MM.1S (cell line): ENCODE measurements around the gene CDIPT.

ENCODE experiments used
- DNase-seq: peaks from one replicate; pipeline ENCODE4 v3.0.0-alpha.2; 2015
- H2AFZ ChIP-seq: fragments of 300-600 bp; sonication (generic); 2 replicates; pipeline ENCODE4 v1.6.0; 2016; ENCODE audit warnings: antibody characterized with exemption, low read length
- H3F3A ChIP-seq: fragments of 300-600 bp; sonication (generic); 2 replicates; pipeline ENCODE4 v1.6.1; 2016; ENCODE audit warnings: mild to moderate bottlenecking, antibody characterized with exemption, low read length, moderate library complexity, mixed read lengths; ENCODE audit not compliant: insufficient read depth
- H3K27ac ChIP-seq: fragments of 300-600 bp; sonication (generic); 2 replicates; pipeline ENCODE4 v1.5.1; 2016; ENCODE audit warnings: mild to moderate bottlenecking, low read length
- H3K27me3 ChIP-seq: fragments of 300-600 bp; sonication (generic); replicated peaks from 2 replicates; pipeline ENCODE4 v1.6.0; 2016; ENCODE audit warnings: low read length; ENCODE audit not compliant: insufficient read depth
- H3K36me3 ChIP-seq: fragments of 300-600 bp; sonication (generic); replicated peaks from 2 replicates; pipeline ENCODE4 v1.6.1; 2016; ENCODE audit warnings: mild to moderate bottlenecking, low read length, mixed read lengths; ENCODE audit not compliant: insufficient read depth
- H3K4me1 ChIP-seq: fragments of 300-600 bp; sonication (generic); 2 replicates; pipeline ENCODE4 v1.6.1; 2016; ENCODE audit warnings: low read length, mixed read lengths
- H3K4me2 ChIP-seq: fragments of 300-600 bp; sonication (generic); 2 replicates; pipeline ENCODE4 v1.6.0; 2016; ENCODE audit warnings: low read depth, low read length
- H3K4me3 ChIP-seq: fragments of 300-600 bp; sonication (generic); 2 replicates; pipeline ENCODE4 v1.5.1; 2016; ENCODE audit warnings: low read length, mixed read lengths
- H3K79me2 ChIP-seq: fragments of 300-600 bp; sonication (generic); 2 replicates; pipeline ENCODE4 v1.6.1; 2016; ENCODE audit warnings: mixed run types, low read length, mixed read lengths
- H3K9ac ChIP-seq: fragments of 300-600 bp; sonication (generic); 2 replicates; pipeline ENCODE4 v1.6.1; 2016; ENCODE audit warnings: low read length, mixed read lengths
- H3K9me2 ChIP-seq: fragments of 300-600 bp; sonication (generic); replicated peaks from 2 replicates; pipeline ENCODE4 v1.6.1; 2016; ENCODE audit warnings: mild to moderate bottlenecking, low read length, mixed read lengths; ENCODE audit not compliant: insufficient read depth
- H3K9me3 ChIP-seq: fragments of 300-600 bp; sonication (generic); replicated peaks from 2 replicates; pipeline ENCODE4 v1.6.1; 2016; ENCODE audit warnings: mild to moderate bottlenecking, low read length, mixed read lengths; ENCODE audit not compliant: insufficient read depth
- H4K20me1 ChIP-seq: fragments of 300-600 bp; sonication (generic); 2 replicates; pipeline ENCODE4 v1.6.1; 2016; ENCODE audit warnings: mild to moderate bottlenecking, low read length, moderate library complexity, mixed read lengths; ENCODE audit not compliant: insufficient read depth
- EZH2 ChIP-seq: fragments of 300-600 bp; sonication (generic); optimal IDR thresholded peaks from 2 replicates; pipeline ENCODE3; 2017; ENCODE audit warnings: low read depth, mild to moderate bottlenecking, antibody characterized with exemption, low read length, mixed read lengths
- EZH2phosphoT487 ChIP-seq: fragments of 300-600 bp; sonication (generic); IDR thresholded peaks from 2 replicates; pipeline ENCODE4 v1.6.1; 2018; ENCODE audit warnings: antibody characterized with exemption, low read length
- TF ChIP-seq, protein P1 (sequence below): fragments of 300-600 bp; sonication (generic); IDR thresholded peaks from 2 replicates; pipeline ENCODE4 v1.5.1; 2016; ENCODE audit warnings: antibody characterized with exemption, low read length, mixed read lengths

Gene CDIPT

DNA sequence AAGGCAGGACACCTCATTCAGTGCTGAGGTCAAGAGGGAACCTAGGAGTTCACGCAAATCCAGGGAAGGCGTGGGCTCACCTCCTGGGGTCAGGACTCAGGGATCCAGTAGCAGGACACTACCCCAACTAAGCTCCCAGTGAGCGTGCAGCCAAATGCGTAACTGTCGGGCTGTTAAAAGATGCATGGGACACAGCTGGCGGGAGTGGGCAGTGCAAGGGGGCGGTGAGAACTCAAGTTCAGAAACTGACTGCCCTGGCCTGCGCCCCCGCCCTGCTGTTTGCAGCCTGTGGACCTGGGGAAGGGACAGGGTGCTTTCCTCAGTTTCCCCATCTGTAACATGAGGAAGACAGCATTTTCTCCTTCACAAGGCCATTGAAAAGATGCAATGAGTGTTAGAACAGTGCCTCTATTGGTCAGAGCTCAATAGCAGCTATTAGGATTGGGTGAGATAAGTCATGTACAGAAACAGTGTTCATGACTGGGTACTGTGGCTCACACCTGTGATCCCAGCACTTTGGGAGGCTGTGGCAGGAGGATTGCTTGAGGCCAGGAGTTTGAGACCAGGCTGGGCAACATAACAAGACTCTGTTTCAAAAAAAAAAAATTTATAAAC, 20.2 kb downstream of the CDIPT start:
- no peaks in the 10 kb centered on the region for H3K36me3 ChIP-seq
- H4K20me1 ChIP-seq: no peaks in the 10 kb centered on the region

DNA sequence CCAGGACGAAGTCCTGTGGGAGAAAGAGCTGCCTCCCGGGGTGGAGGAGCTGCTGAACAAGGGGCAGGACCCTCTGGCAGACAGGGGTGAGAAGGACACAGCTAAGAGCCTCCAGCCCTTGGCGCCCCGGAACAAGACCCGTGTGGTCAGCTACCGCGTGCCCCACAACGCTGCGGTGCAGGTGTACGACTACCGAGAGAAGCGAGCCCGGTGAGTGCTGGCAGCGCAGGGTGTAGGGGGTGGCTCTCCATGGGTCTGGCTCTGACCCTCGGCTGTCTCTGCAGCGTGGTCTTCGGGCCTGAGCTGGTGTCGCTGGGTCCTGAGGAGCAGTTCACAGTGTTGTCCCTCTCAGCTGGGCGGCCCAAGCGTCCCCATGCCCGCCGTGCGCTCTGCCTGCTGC, 21.4 kb downstream of the CDIPT start:
- no peaks in the 10 kb centered on the region for H3K4me1 ChIP-seq
- H3K79me2 ChIP-seq: no peaks in the 10 kb centered on the region
- no peaks in the 10 kb centered on the region for H3K27me3 ChIP-seq
- H3K4me2 ChIP-seq: no peak overlapping the region
- no peaks in the 10 kb centered on the region for H3K9me3 ChIP-seq
- H3K9ac ChIP-seq: no peak overlapping the region
- no peak overlapping the region for H2AFZ ChIP-seq
- no peaks in the 10 kb centered on the region for H3F3A ChIP-seq
- H3K4me3 ChIP-seq: no peak overlapping the region
- no peaks in the 10 kb centered on the region for H4K20me1 ChIP-seq
- DNase-seq: no peak
- no peaks in the 10 kb centered on the region for H3K36me3 ChIP-seq
- H3K9me2 ChIP-seq: no peaks in the 10 kb centered on the region
- TF ChIP-seq EZH2phosphoT487 (no peak), EZH2 (no peak)
- TF ChIP-seq, protein P1, sequence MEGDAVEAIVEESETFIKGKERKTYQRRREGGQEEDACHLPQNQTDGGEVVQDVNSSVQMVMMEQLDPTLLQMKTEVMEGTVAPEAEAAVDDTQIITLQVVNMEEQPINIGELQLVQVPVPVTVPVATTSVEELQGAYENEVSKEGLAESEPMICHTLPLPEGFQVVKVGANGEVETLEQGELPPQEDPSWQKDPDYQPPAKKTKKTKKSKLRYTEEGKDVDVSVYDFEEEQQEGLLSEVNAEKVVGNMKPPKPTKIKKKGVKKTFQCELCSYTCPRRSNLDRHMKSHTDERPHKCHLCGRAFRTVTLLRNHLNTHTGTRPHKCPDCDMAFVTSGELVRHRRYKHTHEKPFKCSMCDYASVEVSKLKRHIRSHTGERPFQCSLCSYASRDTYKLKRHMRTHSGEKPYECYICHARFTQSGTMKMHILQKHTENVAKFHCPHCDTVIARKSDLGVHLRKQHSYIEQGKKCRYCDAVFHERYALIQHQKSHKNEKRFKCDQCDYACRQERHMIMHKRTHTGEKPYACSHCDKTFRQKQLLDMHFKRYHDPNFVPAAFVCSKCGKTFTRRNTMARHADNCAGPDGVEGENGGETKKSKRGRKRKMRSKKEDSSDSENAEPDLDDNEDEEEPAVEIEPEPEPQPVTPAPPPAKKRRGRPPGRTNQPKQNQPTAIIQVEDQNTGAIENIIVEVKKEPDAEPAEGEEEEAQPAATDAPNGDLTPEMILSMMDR: no peak
- H3K27ac ChIP-seq: no peak overlapping the region

More for the DNA sequence above, 20.2 kb downstream of the CDIPT start:
- Histone ChIP-seq H3K27me3 (no peaks in the 10 kb centered on the region), H3F3A (no peaks in the 10 kb centered on the region), H3K4me3 (no peak overlapping the region), H3K9me3 (no peaks in the 10 kb centered on the region), H3K4me1 (no peaks in the 10 kb centered on the region), H3K4me2 (no peak overlapping the region), H3K27ac (no peak overlapping the region), H2AFZ (no peak overlapping the region), H3K9ac (no peak overlapping the region), H3K9me2 (no peaks in the 10 kb centered on the region), H3K79me2 (no peaks in the 10 kb centered on the region)
- no peak for DNase-seq
- TF ChIP-seq EZH2 (no peak), EZH2phosphoT487 (no peak)
- TF ChIP-seq, protein P1: no peak

DNA sequence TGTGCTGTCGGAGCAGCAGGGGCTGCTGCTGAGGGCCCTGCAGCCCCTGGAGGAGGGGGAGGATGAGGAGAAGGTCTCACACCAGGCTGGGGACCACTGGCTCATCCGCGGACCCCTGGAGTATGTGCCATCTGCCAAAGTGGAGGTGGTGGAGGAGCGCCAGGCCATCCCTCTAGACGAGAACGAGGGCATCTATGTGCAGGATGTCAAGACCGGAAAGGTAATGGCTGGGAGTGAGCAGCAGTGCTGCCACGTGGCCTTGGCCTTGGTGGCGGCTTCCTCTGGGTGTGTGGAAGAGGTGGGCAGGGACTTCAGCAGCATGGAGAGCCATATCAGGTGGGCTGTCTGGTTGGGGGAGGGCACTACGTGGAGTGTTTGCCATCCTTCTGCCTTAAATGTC, 22.8 kb downstream of the CDIPT start:
- Histone ChIP-seq H3K27me3 (no peaks in the 10 kb centered on the region), H3K9ac (no peak overlapping the region), H3F3A (no peaks in the 10 kb centered on the region), H4K20me1 (no peaks in the 10 kb centered on the region), H3K4me1 (no peaks in the 10 kb centered on the region), H3K9me2 (no peaks in the 10 kb centered on the region), H2AFZ (no peak overlapping the region), H3K9me3 (no peaks in the 10 kb centered on the region), H3K4me2 (no peak overlapping the region), H3K36me3 (no peaks in the 10 kb centered on the region), H3K79me2 (no peaks in the 10 kb centered on the region), H3K27ac (no peak overlapping the region), H3K4me3 (no peak overlapping the region)
- no peak for DNase-seq
- no peak for TF ChIP-seq EZH2
- TF ChIP-seq, protein P1: no peak
- TF ChIP-seq EZH2phosphoT487: no peak
